Measurements from ENCODE around the gene PSENEN.

PSENEN gene

DNA sequence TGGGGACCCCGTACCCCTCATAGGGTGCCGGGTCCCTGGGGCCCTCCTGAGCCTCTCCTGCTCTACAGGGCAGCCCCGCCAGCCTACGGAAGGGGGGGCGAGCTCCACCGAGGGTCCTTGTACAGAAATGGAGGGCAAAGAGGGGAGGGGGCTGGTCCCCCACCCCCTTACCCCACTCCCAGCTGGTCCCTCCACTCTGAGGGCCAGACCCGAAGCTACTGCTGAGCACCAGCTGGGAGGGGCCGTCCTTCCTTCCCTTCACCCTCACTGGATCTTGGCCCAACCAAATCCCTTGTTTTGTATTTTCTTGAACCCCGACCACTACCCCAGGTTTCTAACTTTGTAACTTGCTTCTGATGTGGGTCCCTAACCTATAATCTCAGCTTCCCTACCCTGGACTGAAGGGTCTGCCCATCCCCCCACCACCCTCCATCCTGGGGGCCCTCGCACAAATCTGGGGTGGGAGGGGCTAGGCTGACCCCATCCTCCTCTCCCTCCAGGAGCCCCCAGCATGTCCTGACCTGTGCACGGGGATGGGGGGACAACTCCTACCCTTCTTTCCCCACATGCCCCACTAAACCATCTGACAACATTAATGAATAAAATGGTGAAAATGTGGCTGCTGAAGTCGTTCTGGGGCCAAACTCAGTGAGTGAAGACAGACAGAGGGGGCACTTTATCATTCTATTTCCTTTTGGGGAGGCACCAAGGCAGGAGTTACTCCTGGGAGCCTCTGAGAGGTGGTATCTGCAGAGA is 42.9 kb downstream of the PSENEN start:
- TF ChIP-seq, protein P1, sequence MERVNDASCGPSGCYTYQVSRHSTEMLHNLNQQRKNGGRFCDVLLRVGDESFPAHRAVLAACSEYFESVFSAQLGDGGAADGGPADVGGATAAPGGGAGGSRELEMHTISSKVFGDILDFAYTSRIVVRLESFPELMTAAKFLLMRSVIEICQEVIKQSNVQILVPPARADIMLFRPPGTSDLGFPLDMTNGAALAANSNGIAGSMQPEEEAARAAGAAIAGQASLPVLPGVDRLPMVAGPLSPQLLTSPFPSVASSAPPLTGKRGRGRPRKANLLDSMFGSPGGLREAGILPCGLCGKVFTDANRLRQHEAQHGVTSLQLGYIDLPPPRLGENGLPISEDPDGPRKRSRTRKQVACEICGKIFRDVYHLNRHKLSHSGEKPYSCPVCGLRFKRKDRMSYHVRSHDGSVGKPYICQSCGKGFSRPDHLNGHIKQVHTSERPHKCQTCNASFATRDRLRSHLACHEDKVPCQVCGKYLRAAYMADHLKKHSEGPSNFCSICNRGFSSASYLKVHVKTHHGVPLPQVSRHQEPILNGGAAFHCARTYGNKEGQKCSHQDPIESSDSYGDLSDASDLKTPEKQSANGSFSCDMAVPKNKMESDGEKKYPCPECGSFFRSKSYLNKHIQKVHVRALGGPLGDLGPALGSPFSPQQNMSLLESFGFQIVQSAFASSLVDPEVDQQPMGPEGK (tag by site-specific recombination; IDR thresholded peaks at IDR 0.05) = 0 out of 2 replicates have a peak, but pooled peaks have one; percentile 33
- TF ChIP-seq ZNF76 (tag by site-specific recombination; IDR thresholded peaks at IDR 0.05; ENCODE audit: borderline replicate concordance, low read depth) (no peak), SP7 (tag by site-specific recombination; IDR thresholded peaks at IDR 0.05) (no peak)
- Histone ChIP-seq H3K4me1 (ENCODE audit: control insufficient read depth, insufficient read depth, low read length) (no peaks in the 10 kb centered on the region), H3K36me3 (ENCODE audit: control insufficient read depth in 2 of 2, insufficient read depth in 1 of 2, low read length in 2 of 2) (peaks cover 7 to 10% of the 10 kb centered on the region in 2 experiments), H3K27ac (ENCODE audit: extremely low read depth, low read depth, low read length) (no peak overlapping the region), H3K9me3 (ENCODE audit: control insufficient read depth, insufficient read depth, low read depth, low read length) (no peaks in the 10 kb centered on the region), H3K4me3 (ENCODE audit: low read depth, low read length) (no peak overlapping the region)
- ChIA-PET CTCF (interaction anchor here (0.6 to 1.1 kb wide), 6 partner anchors 13 to 732 kb away, joined by 3 read pairs; no protein-coding TSS in a partner anchor), POLR2A (interaction anchor here (0.6 to 3.3 kb wide), 7 partner anchors 8 to 282 kb away, joined by 3 to 13 read pairs (median 3); no protein-coding TSS in a partner anchor)

DNA sequence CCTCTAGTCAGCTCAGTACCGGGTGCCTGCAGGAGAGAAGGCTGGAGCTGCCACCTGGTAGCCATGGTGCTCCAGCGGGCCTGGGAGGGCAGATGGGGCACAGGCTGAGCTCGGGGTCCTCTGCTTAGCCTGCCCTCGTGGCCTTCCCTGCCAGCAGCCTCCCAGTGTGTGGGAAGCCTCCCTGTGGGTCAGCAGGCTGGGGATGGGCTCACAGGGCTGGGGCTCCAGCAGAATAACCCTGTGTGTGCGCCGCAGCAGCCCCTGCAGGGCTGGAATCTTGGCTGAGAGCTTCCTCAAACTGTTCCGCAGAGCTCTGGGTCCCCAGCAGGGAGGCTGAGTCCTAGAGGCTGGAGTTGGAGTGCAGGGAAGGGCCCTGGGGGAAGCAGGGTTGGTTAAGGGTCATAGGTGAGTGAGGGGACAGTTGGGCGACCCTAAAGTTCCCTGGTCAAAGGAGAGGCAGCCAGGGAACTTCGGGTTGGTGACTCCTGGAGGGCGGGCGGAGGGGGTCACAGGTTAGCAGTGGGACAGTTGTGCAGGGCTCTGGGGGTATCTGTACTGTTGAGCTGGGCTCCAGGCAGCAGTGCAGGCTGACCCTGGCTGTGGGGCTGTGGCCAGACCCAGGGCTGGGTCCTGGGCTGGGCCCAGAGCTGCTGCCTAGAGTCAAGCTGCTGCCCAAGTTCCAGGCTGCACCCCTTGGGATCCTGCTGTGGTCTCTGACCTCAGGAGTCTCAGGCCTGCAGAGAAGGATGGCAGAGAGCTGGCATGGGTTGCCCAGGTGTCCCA is 43.9 kb downstream of the PSENEN start:
- no peaks in the 10 kb centered on the region for H3K4me1 ChIP-seq (ENCODE audit: control insufficient read depth, insufficient read depth, low read length)
- no peaks in the 10 kb centered on the region for H3K9me3 ChIP-seq (ENCODE audit: control insufficient read depth, insufficient read depth, low read depth, low read length)
- POLR2A ChIA-PET = interaction anchor here (1.0 to 3.3 kb wide), 7 partner anchors 9 to 142 kb away, joined by 3 to 13 read pairs (median 4); no protein-coding TSS in a partner anchor
- CTCF ChIA-PET = interaction anchor here (0.6 to 1.2 kb wide), 5 partner anchors 20 to 65 kb away, joined by 3 to 4 read pairs (median 3); no protein-coding TSS in a partner anchor
- TF ChIP-seq BCL11A (tag by site-specific recombination; IDR thresholded peaks at IDR 0.05; ENCODE audit: low read depth) = 0 out of 2 replicates have a peak, but pooled peaks have one; percentile 23
- TF ChIP-seq GLIS1 (tag by site-specific recombination; IDR thresholded peaks at IDR 0.05) = peak; percentile 44; the same call in 1 of the 2 replicates
- TF ChIP-seq, protein P2, sequence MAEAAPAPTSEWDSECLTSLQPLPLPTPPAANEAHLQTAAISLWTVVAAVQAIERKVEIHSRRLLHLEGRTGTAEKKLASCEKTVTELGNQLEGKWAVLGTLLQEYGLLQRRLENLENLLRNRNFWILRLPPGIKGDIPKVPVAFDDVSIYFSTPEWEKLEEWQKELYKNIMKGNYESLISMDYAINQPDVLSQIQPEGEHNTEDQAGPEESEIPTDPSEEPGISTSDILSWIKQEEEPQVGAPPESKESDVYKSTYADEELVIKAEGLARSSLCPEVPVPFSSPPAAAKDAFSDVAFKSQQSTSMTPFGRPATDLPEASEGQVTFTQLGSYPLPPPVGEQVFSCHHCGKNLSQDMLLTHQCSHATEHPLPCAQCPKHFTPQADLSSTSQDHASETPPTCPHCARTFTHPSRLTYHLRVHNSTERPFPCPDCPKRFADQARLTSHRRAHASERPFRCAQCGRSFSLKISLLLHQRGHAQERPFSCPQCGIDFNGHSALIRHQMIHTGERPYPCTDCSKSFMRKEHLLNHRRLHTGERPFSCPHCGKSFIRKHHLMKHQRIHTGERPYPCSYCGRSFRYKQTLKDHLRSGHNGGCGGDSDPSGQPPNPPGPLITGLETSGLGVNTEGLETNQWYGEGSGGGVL (tag by site-specific recombination; IDR thresholded peaks at IDR 0.05) = no peak
- no peak for TF ChIP-seq ZNF114 (tag by site-specific recombination; IDR thresholded peaks at IDR 0.05)
- TF ChIP-seq MEIS1 (CRISPR knock-in tag; IDR thresholded peaks at IDR 0.05; ENCODE audit: borderline replicate concordance) = no peak
- no peak for TF ChIP-seq ZNF335 (tag by site-specific recombination; conservative IDR thresholded peaks at IDR 0.05)
- TF ChIP-seq, protein P3, sequence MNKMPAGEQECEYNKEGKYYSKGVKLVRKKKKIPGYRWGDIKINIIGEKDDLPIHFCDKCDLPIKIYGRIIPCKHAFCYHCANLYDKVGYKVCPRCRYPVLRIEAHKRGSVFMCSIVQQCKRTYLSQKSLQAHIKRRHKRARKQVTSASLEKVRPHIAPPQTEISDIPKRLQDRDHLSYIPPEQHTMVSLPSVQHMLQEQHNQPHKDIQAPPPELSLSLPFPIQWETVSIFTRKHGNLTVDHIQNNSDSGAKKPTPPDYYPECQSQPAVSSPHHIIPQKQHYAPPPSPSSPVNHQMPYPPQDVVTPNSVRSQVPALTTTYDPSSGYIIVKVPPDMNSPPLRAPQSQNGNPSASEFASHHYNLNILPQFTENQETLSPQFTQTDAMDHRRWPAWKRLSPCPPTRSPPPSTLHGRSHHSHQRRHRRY (tag by site-specific recombination; IDR thresholded peaks at IDR 0.05) = no peak
- TF ChIP-seq BCL11B (tag by site-specific recombination; IDR thresholded peaks at IDR 0.05; ENCODE audit: low read depth) = peak; percentile 36; the same call in 1 of the 2 replicates
- TF ChIP-seq ZNF426 (tag by site-specific recombination; IDR thresholded peaks at IDR 0.05) = no peak
- TF ChIP-seq ZNF473 (tag by site-specific recombination; IDR thresholded peaks at IDR 0.05) = no peak
- peak; percentile 97 for TF ChIP-seq ZIC2 (tag by site-specific recombination; IDR thresholded peaks at IDR 0.05)
- TF ChIP-seq, protein P4, sequence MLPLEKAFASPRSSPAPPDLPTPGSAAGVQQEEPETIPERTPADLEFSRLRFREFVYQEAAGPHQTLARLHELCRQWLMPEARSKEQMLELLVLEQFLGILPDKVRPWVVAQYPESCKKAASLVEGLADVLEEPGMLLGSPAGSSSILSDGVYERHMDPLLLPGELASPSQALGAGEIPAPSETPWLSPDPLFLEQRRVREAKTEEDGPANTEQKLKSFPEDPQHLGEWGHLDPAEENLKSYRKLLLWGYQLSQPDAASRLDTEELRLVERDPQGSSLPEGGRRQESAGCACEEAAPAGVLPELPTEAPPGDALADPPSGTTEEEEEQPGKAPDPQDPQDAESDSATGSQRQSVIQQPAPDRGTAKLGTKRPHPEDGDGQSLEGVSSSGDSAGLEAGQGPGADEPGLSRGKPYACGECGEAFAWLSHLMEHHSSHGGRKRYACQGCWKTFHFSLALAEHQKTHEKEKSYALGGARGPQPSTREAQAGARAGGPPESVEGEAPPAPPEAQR (tag by site-specific recombination; IDR thresholded peaks at IDR 0.05) = no peak
- TF ChIP-seq KLF16 (tag by site-specific recombination; IDR thresholded peaks at IDR 0.05) = no peak
- TF ChIP-seq ZNF600 (tag by site-specific recombination; IDR thresholded peaks at IDR 0.05) = peak; percentile 78
- TF ChIP-seq, protein P5, sequence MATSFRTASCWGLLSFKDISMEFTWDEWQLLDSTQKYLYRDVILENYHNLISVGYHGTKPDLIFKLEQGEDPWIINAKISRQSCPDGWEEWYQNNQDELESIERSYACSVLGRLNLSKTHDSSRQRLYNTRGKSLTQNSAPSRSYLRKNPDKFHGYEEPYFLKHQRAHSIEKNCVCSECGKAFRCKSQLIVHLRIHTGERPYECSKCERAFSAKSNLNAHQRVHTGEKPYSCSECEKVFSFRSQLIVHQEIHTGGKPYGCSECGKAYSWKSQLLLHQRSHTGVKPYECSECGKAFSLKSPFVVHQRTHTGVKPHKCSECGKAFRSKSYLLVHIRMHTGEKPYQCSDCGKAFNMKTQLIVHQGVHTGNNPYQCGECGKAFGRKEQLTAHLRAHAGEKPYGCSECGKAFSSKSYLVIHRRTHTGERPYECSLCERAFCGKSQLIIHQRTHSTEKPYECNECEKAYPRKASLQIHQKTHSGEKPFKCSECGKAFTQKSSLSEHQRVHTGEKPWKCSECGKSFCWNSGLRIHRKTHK (tag by site-specific recombination; IDR thresholded peaks at IDR 0.05) = no peak
- TF ChIP-seq, protein P6, sequence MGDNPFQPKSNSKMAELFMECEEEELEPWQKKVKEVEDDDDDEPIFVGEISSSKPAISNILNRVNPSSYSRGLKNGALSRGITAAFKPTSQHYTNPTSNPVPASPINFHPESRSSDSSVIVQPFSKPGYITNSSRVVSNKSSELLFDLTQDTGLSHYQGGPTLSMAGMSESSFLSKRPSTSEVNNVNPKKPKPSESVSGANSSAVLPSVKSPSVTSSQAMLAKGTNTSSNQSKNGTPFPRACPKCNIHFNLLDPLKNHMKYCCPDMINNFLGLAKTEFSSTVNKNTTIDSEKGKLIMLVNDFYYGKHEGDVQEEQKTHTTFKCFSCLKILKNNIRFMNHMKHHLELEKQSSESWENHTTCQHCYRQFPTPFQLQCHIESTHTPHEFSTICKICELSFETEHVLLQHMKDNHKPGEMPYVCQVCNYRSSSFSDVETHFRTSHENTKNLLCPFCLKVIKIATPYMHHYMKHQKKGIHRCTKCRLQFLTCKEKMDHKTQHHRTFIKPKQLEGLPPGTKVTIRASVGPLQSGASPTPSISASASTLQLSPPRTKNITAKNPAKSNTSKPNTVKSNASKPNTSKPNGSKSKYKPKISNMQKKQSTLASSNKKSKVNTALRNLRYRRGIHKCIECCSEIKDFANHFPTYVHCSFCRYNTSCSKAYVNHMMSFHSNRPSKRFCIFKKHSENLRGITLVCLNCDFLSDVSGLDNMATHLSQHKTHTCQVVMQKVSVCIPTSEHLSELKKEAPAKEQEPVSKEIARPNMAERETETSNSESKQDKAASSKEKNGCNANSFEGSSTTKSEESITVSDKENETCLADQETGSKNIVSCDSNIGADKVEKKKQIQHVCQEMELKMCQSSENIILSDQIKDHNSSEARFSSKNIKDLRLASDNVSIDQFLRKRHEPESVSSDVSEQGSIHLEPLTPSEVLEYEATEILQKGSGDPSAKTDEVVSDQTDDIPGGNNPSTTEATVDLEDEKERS (tag by site-specific recombination; IDR thresholded peaks at IDR 0.05) = no peak
- TF ChIP-seq ZNF514 (tag by site-specific recombination; IDR thresholded peaks at IDR 0.05) = no peak
- peaks cover 4 to 10% of the 10 kb centered on the region in 2 experiments for H3K36me3 ChIP-seq (ENCODE audit: control insufficient read depth in 2 of 2, insufficient read depth in 1 of 2, low read length in 2 of 2)
- H3K27ac ChIP-seq (ENCODE audit: extremely low read depth, low read depth, low read length) = peak overlapping the region; percentile 41; the same call in 1 of the 2 replicates
- no peak overlapping the region for H3K4me3 ChIP-seq (ENCODE audit: low read depth, low read length)
